Neuronal stem cell (in vitro differentiated cells): ENCODE measurements around the gene CTTNBP2.

Source experiments
- DNase-seq: peaks from one replicate; pipeline ENCODE4 v3.0.0-alpha.2; 2013; ENCODE audit warnings: low spot score
- H2AFZ ChIP-seq: one replicate; pipeline ENCODE4 v1.6.1; 2013; ENCODE audit warnings: mild to moderate bottlenecking, low read length, inconsistent platforms
- H2AK5ac ChIP-seq: 2 replicates; pipeline ENCODE4 v1.6.1; 2013; ENCODE audit warnings: low read depth, mild to moderate bottlenecking, inconsistent platforms, low read length, moderate library complexity, mixed read lengths
- H2BK120ac ChIP-seq: 2 replicates; pipeline ENCODE4 v1.6.1; 2013; ENCODE audit warnings: low read depth, mild to moderate bottlenecking, inconsistent platforms, low read length, moderate library complexity, mixed read lengths
- H2BK12ac ChIP-seq: one replicate; pipeline ENCODE4 v1.6.1; 2013; ENCODE audit warnings: low read length, inconsistent platforms
- H2BK15ac ChIP-seq: 2 replicates; pipeline ENCODE4 v1.6.1; 2013; ENCODE audit warnings: mild to moderate bottlenecking, low read length, inconsistent platforms, mixed read lengths
- H2BK5ac ChIP-seq: one replicate; pipeline ENCODE4 v1.6.1; 2013; ENCODE audit warnings: inconsistent platforms, mild to moderate bottlenecking, low read length, moderate library complexity
- H3K14ac ChIP-seq: one replicate; pipeline ENCODE4 v1.6.1; 2013; ENCODE audit warnings: low read length, inconsistent platforms
- H3K18ac ChIP-seq: 2 replicates; pipeline ENCODE4 v1.6.1; 2013; ENCODE audit warnings: low read length, inconsistent platforms
- H3K23ac ChIP-seq: 2 replicates; pipeline ENCODE4 v1.6.1; 2013; ENCODE audit warnings: low read depth, mild to moderate bottlenecking, mixed read lengths, low read length, inconsistent platforms; ENCODE audit not compliant: poor library complexity
- H3K27ac ChIP-seq: replicated peaks from 3 replicates; pipeline ENCODE4 v1.5.1; 2013; ENCODE audit warnings: low read length, inconsistent platforms
- H3K27me3 ChIP-seq, 3 experiments: 2 replicates each; pipeline ENCODE4 v1.6.1; 2013; ENCODE audit warnings: low read length in 3 of 3, mild to moderate bottlenecking in 2 of 3, inconsistent platforms in 1 of 3, low read depth in 1 of 3, mixed read lengths in 1 of 3, moderate library complexity in 1 of 3; ENCODE audit not compliant: control insufficient read depth in 3 of 3, insufficient read depth in 3 of 3
- H3K36me3 ChIP-seq, 2 donors: replicated peaks in 1 of 2; 2 replicates each; pipeline ENCODE4 v1.6.1; 2013; ENCODE audit warnings: low read length in 2 of 2; ENCODE audit not compliant: control insufficient read depth in 2 of 2, insufficient read depth in 2 of 2
- H3K4ac ChIP-seq: 2 replicates; pipeline ENCODE4 v1.6.1; 2013; ENCODE audit warnings: inconsistent platforms, mild to moderate bottlenecking, low read length, moderate library complexity
- H3K4me1 ChIP-seq, 2 donors: 1 replicate in 1 of 2; 2 replicates in 1 of 2; pipeline ENCODE4 v1.6.1; 2013; ENCODE audit warnings: low read length in 2 of 2, low read depth in 1 of 2; ENCODE audit not compliant: control insufficient read depth in 2 of 2, insufficient read depth in 1 of 2
- H3K4me2 ChIP-seq: one replicate; pipeline ENCODE4 v1.6.1; 2013; ENCODE audit warnings: mild to moderate bottlenecking, low read length, inconsistent platforms; ENCODE audit not compliant: insufficient read depth, poor library complexity, severe bottlenecking
- H3K4me3 ChIP-seq, 2 donors: 2 replicates each; pipeline ENCODE4 v1.5.1; 2013; ENCODE audit warnings: low read length in 2 of 2, mild to moderate bottlenecking in 2 of 2, inconsistent platforms in 1 of 2, moderate library complexity in 1 of 2
- H3K79me1 ChIP-seq: one replicate; pipeline ENCODE4 v1.6.1; 2013; ENCODE audit warnings: low read depth, mild to moderate bottlenecking, inconsistent platforms, low read length, moderate library complexity
- H3K9ac ChIP-seq: one replicate; pipeline ENCODE4 v1.6.1; 2013; ENCODE audit warnings: mild to moderate bottlenecking, low read depth, low read length, inconsistent platforms; ENCODE audit not compliant: poor library complexity
- H3K9me3 ChIP-seq, 2 donors: replicated peaks in 1 of 2; 2 replicates each; pipeline versions ENCODE3 to v1.6.1; 2013; ENCODE audit warnings: low read length in 2 of 2, mild to moderate bottlenecking in 2 of 2, inconsistent platforms in 1 of 2, low read depth in 1 of 2, mixed read lengths in 1 of 2, moderate library complexity in 1 of 2; ENCODE audit not compliant: control insufficient read depth in 2 of 2, insufficient read depth in 1 of 2
- H4K8ac ChIP-seq: one replicate; pipeline ENCODE4 v1.6.1; 2013; ENCODE audit warnings: low read depth, mild to moderate bottlenecking, inconsistent platforms, low read length, moderate library complexity
- H4K91ac ChIP-seq: one replicate; pipeline ENCODE4 v1.6.1; 2013; ENCODE audit warnings: low read length, low read depth, mild to moderate bottlenecking, inconsistent platforms; ENCODE audit not compliant: poor library complexity
- WGBS, 2 donors: extraction: QIAGEN DNeasy Blood & Tissue Kit; methylation state at CpG; one replicate each; pipeline ENCODE4 v1.1.7; 2013; ENCODE audit warnings: missing lambda C conversion rate in 2 of 2, mixed read lengths in 1 of 2; ENCODE audit not compliant: insufficient read length in 2 of 2, insufficient replicate concordance in 1 of 2; ENCODE audit errors: extremely low coverage in 2 of 2; 5-methylcytosine and 5-hydroxymethylcytosine counted together

Gene CTTNBP2

GRCh38 chr7:117757440-117757839 is 115.8 kb downstream of the CTTNBP2 start:
- no peak overlapping the region for H3K14ac ChIP-seq
- WGBS, 2 donors, result no CpG with 5 or more reads among the region's 4 CpGs
- no peak overlapping the region for H2BK12ac ChIP-seq
- no peak for DNase-seq
- no peak overlapping the region for H4K8ac ChIP-seq
- H3K27me3 ChIP-seq, result no peaks in the 10 kb centered on the region
- H2AK5ac ChIP-seq, result no peak overlapping the region
- H2BK5ac ChIP-seq, result no peak overlapping the region
- peaks cover 0 to 8% of the 10 kb centered on the region in 2 donors for H3K36me3 ChIP-seq
- H3K9ac ChIP-seq, result no peak overlapping the region
- H3K18ac ChIP-seq, result no peak overlapping the region
- H3K4me3 ChIP-seq, result no peak overlapping the region
- no peak overlapping the region for H4K91ac ChIP-seq
- peaks cover 0 to 4% of the 10 kb centered on the region in 2 donors for H3K4me1 ChIP-seq
- H3K79me1 ChIP-seq, result no peaks in the 10 kb centered on the region
- H2BK120ac ChIP-seq, result no peak overlapping the region
- H2AFZ ChIP-seq, result no peak overlapping the region
- H3K23ac ChIP-seq, result no peak overlapping the region
- no peaks in the 10 kb centered on the region for H3K9me3 ChIP-seq
- H2BK15ac ChIP-seq, result no peak overlapping the region
- H3K27ac ChIP-seq, result no peak overlapping the region
- H3K4me2 ChIP-seq, result no peak overlapping the region
- H3K4ac ChIP-seq, result no peak overlapping the region

GRCh38 chr7:117756586-117757085 is 116.6 kb downstream of the CTTNBP2 start:
- no peak overlapping the region for H2BK5ac ChIP-seq
- peaks cover 0 to 8% of the 10 kb centered on the region in 2 donors for H3K36me3 ChIP-seq
- no peaks in the 10 kb centered on the region for H3K27me3 ChIP-seq
- H3K14ac ChIP-seq, result no peak overlapping the region
- no peak overlapping the region for H4K91ac ChIP-seq
- no peak overlapping the region for H3K4me2 ChIP-seq
- H3K27ac ChIP-seq, result no peak overlapping the region
- H2AK5ac ChIP-seq, result no peak overlapping the region
- no peak overlapping the region for H3K18ac ChIP-seq
- H3K9ac ChIP-seq, result no peak overlapping the region
- no peak overlapping the region for H4K8ac ChIP-seq
- H3K4me1 ChIP-seq, result peaks cover 0 to 8% of the 10 kb centered on the region in 2 donors
- H3K79me1 ChIP-seq, result no peaks in the 10 kb centered on the region
- DNase-seq, result no peak
- H2BK120ac ChIP-seq, result no peak overlapping the region
- peak overlapping the region; percentile 69 for H3K4ac ChIP-seq
- no peak overlapping the region for H2AFZ ChIP-seq
- WGBS, 2 donors, result no CpG with 5 or more reads among the region's 5 CpGs
- H2BK12ac ChIP-seq, result no peak overlapping the region
- no peaks in the 10 kb centered on the region for H3K9me3 ChIP-seq
- H3K23ac ChIP-seq, result no peak overlapping the region
- H2BK15ac ChIP-seq, result no peak overlapping the region
- no peak overlapping the region for H3K4me3 ChIP-seq

GRCh38 chr7:117755136-117755535 is 118.1 kb downstream of the CTTNBP2 start:
- no peak overlapping the region for H2BK5ac ChIP-seq
- no peaks in the 10 kb centered on the region for H3K27me3 ChIP-seq
- no peak overlapping the region for H3K4me3 ChIP-seq
- H3K36me3 ChIP-seq, result peaks cover 0 to 4% of the 10 kb centered on the region in 2 donors
- H3K18ac ChIP-seq, result no peak overlapping the region
- no peak overlapping the region for H2AFZ ChIP-seq
- H3K4ac ChIP-seq, result no peak overlapping the region
- H4K8ac ChIP-seq, result no peak overlapping the region
- peak overlapping the region; percentile 20 for H3K4me2 ChIP-seq
- H3K9me3 ChIP-seq, result no peaks in the 10 kb centered on the region
- no peaks in the 10 kb centered on the region for H3K79me1 ChIP-seq
- no peak overlapping the region for H2AK5ac ChIP-seq
- H3K27ac ChIP-seq, result peak overlapping the region; percentile 48
- no peak overlapping the region for H3K14ac ChIP-seq
- H2BK120ac ChIP-seq, result no peak overlapping the region
- H3K4me1 ChIP-seq, result peaks cover 0 to 8% of the 10 kb centered on the region in 2 donors
- no peak overlapping the region for H3K9ac ChIP-seq
- no peak overlapping the region for H2BK15ac ChIP-seq
- DNase-seq, result no peak
- WGBS, 2 donors, result no CpG with 5 or more reads among the region's 2 CpGs
- H4K91ac ChIP-seq, result no peak overlapping the region
- no peak overlapping the region for H2BK12ac ChIP-seq
- H3K23ac ChIP-seq, result no peak overlapping the region

DNA sequence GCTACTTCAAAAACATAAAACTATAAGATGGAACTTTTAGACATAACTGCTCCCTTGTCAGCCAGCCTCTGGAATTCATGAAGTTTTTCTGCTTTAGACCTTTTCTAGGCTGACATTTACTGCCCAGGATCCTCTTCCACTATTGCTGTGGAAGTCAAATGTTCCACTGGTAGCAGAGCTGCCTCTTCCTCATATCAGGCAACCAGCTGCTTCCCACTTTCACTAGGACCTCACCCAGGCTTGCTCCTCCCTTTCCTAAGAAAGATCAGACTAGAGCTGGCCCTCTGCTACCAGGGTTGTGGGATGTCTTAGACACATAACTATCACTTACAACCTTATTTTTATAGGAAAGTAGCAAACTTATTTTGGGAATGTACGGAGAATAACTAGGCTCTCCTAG is 121.5 kb downstream of the CTTNBP2 start:
- no peak overlapping the region for H2BK15ac ChIP-seq
- no peak overlapping the region for H4K8ac ChIP-seq
- no CpG with 5 or more reads among the region's 1 CpG for WGBS, 2 donors
- H4K91ac ChIP-seq, result no peak overlapping the region
- H3K4me1 ChIP-seq, result peaks cover 0 to 9% of the 10 kb centered on the region in 2 donors
- H3K27ac ChIP-seq, result no peak overlapping the region
- no peak for DNase-seq
- no peaks in the 10 kb centered on the region for H3K79me1 ChIP-seq
- H2BK120ac ChIP-seq, result no peak overlapping the region
- H3K9ac ChIP-seq, result no peak overlapping the region
- no peaks in the 10 kb centered on the region for H3K27me3 ChIP-seq
- no peak overlapping the region for H3K4ac ChIP-seq
- no peak overlapping the region for H2AFZ ChIP-seq
- H3K14ac ChIP-seq, result no peak overlapping the region
- no peak overlapping the region for H2AK5ac ChIP-seq
- no peak overlapping the region for H3K4me3 ChIP-seq
- H2BK12ac ChIP-seq, result no peak overlapping the region
- H3K4me2 ChIP-seq, result no peak overlapping the region
- no peak overlapping the region for H2BK5ac ChIP-seq
- H3K23ac ChIP-seq, result no peak overlapping the region
- no peak overlapping the region for H3K18ac ChIP-seq
- H3K9me3 ChIP-seq, result no peaks in the 10 kb centered on the region
- H3K36me3 ChIP-seq, result peaks cover 0 to 3% of the 10 kb centered on the region in 2 donors
